Hepatocyte (in vitro differentiated cells): ENCODE measurements around the gene RRN3.

ENCODE experiments used
- CTCF ChIP-seq: fragments of 200-600 bp; sonication (generic); IDR thresholded peaks from 2 replicates; pipeline ENCODE4 v1.5.1; 2016; ENCODE audit warnings: antibody characterized with exemption, mild to moderate bottlenecking; ENCODE audit not compliant: poor library complexity
- EZH2 ChIP-seq: fragments of 200-600 bp; sonication (generic); IDR thresholded peaks from 2 replicates; pipeline ENCODE4 v1.6.1; 2016; ENCODE audit warnings: antibody characterized with exemption, mild to moderate bottlenecking, borderline replicate concordance
- EZH2phosphoT487 ChIP-seq: fragments of 200-600 bp; sonication (generic); IDR thresholded peaks from one replicate; pipeline ENCODE4 v1.6.1; 2018; ENCODE audit warnings: antibody characterized with exemption, mild to moderate bottlenecking, low read depth, moderate library complexity; ENCODE audit not compliant: unreplicated experiment, severe bottlenecking

- TF ChIP-seq EZH2phosphoT487 (no peak), CTCF (no peak), EZH2 (no peak)
Measured at GRCh38 chr16:15043344-15043743, 50.7 kb downstream of the RRN3 start.
